ENCODE data around the gene CLN3.
"Not testable (repeated sequence)": the region's sequence is repeated elsewhere in the genome, so short reads cannot be mapped to it uniquely, and the experiment has no call there.

CLN3 gene

GRCh38 chr16:28503470-28504259 is 11.8 kb upstream of the CLN3 start:
- TF ChIP-seq CSDC2 (CRISPR knock-in tag; IDR thresholded peaks at IDR 0.05), result no peak
- ATAC-seq, result no peak

GRCh38 chr16:28502290-28502689 is 10.4 kb upstream of the CLN3 start:
- ATAC-seq, result no peak
- TF ChIP-seq SNAI2 (CRISPR knock-in tag; IDR thresholded peaks at IDR 0.05) (no peak), ESRRG (CRISPR knock-in tag; IDR thresholded peaks at IDR 0.05) (no peak), GLIS3 (CRISPR knock-in tag; IDR thresholded peaks at IDR 0.05) (no peak), POU6F1 (CRISPR knock-in tag; IDR thresholded peaks at IDR 0.05; ENCODE audit: borderline replicate concordance, low read depth) (no peak), ISL1 (CRISPR knock-in tag; IDR thresholded peaks at IDR 0.05) (no peak)

GRCh38 chr16:28501258-28502232 is 9.7 kb upstream of the CLN3 start:
- TF ChIP-seq ZFP30 (CRISPR knock-in tag; IDR thresholded peaks at IDR 0.05), result no peak
- TF ChIP-seq PPARA (CRISPR knock-in tag; IDR thresholded peaks at IDR 0.05; ENCODE audit: borderline replicate concordance), result no peak
- TF ChIP-seq CREB5 (CRISPR knock-in tag; IDR thresholded peaks at IDR 0.05; ENCODE audit: low read depth), result no peak
- no peak for TF ChIP-seq PATZ1 (CRISPR knock-in tag; IDR thresholded peaks at IDR 0.05; ENCODE audit: borderline replicate concordance)
- no peak for TF ChIP-seq TOX (CRISPR knock-in tag; IDR thresholded peaks at IDR 0.05; ENCODE audit: borderline replicate concordance)
- no peak for TF ChIP-seq CSRNP3 (CRISPR knock-in tag; IDR thresholded peaks at IDR 0.05)
- no peak for TF ChIP-seq TSHZ2 (CRISPR knock-in tag; IDR thresholded peaks at IDR 0.05)
- no peak for TF ChIP-seq RARB (CRISPR knock-in tag; IDR thresholded peaks at IDR 0.05)
- TF ChIP-seq ARNTL (CRISPR knock-in tag; IDR thresholded peaks at IDR 0.05; ENCODE audit: borderline replicate concordance, low read depth), result no peak
- no peak for TF ChIP-seq GLIS3 (CRISPR knock-in tag; IDR thresholded peaks at IDR 0.05)
- no peak for TF ChIP-seq OSR1 (CRISPR knock-in tag; IDR thresholded peaks at IDR 0.05)
- TF ChIP-seq ZNF565 (CRISPR knock-in tag; conservative IDR thresholded peaks at IDR 0.05; ENCODE audit: low read depth), result no peak
- TF ChIP-seq ZC3H10 (CRISPR knock-in tag; IDR thresholded peaks at IDR 0.05), result no peak
- TF ChIP-seq BACH2 (CRISPR knock-in tag; IDR thresholded peaks at IDR 0.05; ENCODE audit: borderline replicate concordance), result no peak
- TF ChIP-seq ZNF70 (CRISPR knock-in tag; IDR thresholded peaks at IDR 0.05), result no peak
- TF ChIP-seq TCF4 (CRISPR knock-in tag; IDR thresholded peaks at IDR 0.05; ENCODE audit: borderline replicate concordance), result no peak
- TF ChIP-seq POU6F1 (CRISPR knock-in tag; IDR thresholded peaks at IDR 0.05; ENCODE audit: borderline replicate concordance, low read depth), result no peak
- no peak for TF ChIP-seq CSDC2 (CRISPR knock-in tag; IDR thresholded peaks at IDR 0.05)
- TF ChIP-seq ESRRG (CRISPR knock-in tag; IDR thresholded peaks at IDR 0.05), result no peak
- ATAC-seq, result no peak

GRCh38 chr16:28500476-28501180 is 8.8 kb upstream of the CLN3 start:
- not testable (repeated sequence) for ATAC-seq
